ENCODE measurements around the gene CEACAM18.

Gene CEACAM18

DNA sequence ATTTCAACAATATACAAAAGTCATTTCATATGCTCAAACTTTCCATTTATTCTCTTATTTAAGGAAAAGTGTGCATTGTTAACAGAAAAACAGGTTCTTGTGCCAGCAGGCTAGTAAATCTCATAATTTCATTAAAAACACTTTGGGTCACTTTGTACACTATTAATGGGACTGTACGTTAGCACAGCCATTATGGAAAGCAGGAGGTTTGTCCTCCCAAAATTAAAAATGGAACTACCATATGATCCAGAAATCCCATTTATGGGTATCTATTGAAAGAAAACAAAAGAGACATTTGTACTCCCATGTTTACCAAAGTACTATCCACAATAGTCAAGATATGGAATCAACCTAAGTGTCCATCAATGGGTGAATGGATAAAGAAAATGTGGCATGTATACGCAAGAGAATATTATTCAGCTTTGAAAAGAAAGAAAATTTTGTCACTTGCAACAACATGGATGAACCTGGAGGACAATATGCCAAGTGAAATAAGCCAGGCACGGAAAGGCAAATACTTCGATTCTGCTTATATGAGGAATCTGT, 61.6 kb downstream of the CEACAM18 start:
- no peak for DNase-seq

All from NCI-H2227 treated with DMSO at 0.1 percent for 48 hours (cell line).